Right renal pelvis (tissue), 4 donors: ENCODE results near the gene SLC6A3. TPM values are rescaled to one million over a fixed set of nuclear protein-coding genes. Genes with fewer than 3 reads are reported as not detected.
"Not testable (repeated sequence)": the region's sequence is repeated elsewhere in the genome, so short reads cannot be mapped to it uniquely, and the experiment has no call there.

ENCODE experiments used
- DNase-seq, 4 donors: peaks; one replicate each; pipeline ENCODE4 v3.0.0-alpha.2; 2013; ENCODE audit warnings: low read depth in 4 of 4, low spot score in 3 of 4, missing footprints in 1 of 4
- polyA plus RNA-seq, 4 donors: library from polyadenylated mRNA; unstranded; fragments of 120-200 nt; gene quantifications; one replicate each; pipeline ENCODE4 v1.2.1, GENCODE V29; 2013; ENCODE audit not compliant: insufficient read length in 4 of 4

The SLC6A3 gene
- polyA plus RNA-seq, 4 donors = 0.41 to 0.64 (median 0.62) TPM

- no peak for DNase-seq
Observed at GRCh38 chr5:1465966-1466471, 20.8 kb upstream of the SLC6A3 start.

DNA sequence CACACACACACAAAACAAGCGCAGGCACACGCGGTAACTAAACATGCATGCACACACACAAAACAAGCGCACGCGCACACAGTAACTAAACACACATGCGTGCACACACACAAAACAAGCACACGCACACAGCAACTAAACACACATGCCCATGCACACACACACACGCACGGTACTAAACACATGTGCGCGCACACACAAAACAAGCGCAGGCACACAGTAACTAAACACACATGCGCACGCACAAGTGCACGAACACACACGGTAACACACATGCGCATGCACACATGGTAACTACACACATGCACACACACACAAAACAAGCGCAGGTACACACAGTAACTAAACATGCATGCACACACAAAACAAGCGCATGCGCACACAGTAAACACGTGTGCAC lies 19.9 kb upstream of the SLC6A3 start:
- no peak for DNase-seq

- DNase-seq = no peak
Observed at GRCh38 chr5:1464511-1464910, 19.3 kb upstream of the SLC6A3 start.

DNA sequence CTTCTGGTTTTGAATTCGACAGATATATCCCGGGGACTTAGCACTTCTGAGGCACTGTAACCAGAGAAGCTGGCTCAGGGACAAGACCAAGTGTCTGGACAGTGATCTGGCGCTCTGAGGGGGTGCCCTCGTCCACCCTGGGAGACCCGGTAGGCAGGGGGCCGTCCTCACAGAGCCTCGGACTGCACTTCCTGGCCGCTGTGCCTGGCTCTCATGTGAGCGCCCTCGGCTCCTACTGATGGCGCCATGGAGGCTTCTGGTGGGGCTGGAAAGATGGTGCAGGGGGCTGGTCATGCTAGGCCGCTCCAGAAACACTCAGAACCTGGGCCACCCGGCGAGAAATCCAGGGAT lies 18.8 kb upstream of the SLC6A3 start:
- DNase-seq = no peak

DNA sequence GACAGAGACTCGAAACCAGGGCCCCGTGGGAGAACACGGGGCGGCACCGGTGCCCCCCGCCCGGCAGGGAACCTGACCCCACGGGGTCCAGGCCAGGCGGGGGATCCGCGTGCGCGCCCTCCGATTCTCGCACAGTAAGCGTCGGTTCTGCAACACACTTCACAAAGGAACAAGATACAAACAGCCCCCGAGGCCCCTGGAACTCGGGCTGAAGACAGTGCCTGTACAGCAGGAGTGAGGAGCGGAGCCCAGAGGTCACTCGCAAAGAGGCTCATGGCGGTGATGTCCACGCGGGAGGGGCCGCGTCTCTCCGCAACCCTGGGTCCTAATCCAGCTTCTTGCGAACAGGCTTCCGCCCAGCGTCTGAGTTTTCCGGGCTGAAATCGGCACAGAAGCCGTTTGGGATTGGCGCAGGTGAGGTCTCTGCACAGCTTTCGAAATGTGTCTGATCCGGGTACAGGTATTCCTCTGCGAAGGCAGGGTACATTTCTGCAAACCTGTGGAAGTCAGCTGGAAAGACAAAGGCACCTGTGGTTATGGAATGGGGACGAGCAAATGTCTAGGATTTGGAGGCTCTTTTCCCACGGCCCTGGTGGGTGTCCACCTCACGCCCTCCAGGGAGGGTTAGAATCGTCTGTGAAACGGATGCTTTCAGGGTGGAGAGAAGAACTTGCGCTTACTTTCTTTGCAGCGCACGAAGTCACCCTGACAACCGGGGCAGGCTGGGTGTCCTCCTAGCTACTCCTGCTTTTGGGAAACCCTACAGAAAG lies 18.3 kb upstream of the SLC6A3 start:
- DNase-seq = no peak

DNA sequence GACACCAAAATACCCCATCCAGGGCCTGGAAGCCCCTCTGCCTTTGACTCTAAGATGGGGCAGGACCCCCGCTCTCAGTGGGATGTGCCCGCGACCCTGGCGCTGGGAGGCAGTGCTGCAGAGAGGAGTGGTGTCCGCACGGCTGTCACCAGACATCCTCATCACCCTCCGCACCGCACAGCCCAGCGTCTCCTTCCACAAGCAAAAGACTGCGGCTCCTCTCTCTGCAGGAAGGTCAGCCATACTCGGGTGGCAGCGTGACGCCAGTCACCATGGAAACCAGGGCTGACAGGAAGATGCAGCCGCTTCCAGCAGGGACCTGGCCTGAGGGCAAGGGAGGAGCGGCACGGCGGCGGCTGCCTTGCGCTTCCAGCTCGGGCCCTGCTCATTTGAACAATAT lies 17.1 kb upstream of the SLC6A3 start:
- DNase-seq = no peak

DNA sequence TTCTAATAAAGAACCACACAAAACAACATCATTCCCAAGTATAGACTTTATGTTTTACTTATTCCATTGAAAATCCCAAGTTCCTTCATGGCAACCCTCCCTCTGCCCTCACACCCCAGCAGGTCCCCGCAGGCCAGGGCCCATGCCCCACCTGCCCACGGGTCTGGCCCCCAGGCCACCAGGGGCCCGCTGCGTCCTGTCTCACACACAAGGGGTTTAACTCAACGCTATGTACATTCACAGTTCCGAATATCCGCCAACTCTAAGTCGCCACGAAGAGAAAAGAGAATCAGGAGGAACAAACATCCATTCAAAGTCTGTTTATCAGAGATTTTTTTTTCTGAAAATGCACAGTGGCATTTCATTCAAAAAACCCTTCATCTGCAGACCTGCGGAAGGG lies 16.2 kb upstream of the SLC6A3 start:
- DNase-seq = no peak

GRCh38 chr5:1460054-1460682 lies 14.9 kb upstream of the SLC6A3 start:
- DNase-seq = no peak

DNA sequence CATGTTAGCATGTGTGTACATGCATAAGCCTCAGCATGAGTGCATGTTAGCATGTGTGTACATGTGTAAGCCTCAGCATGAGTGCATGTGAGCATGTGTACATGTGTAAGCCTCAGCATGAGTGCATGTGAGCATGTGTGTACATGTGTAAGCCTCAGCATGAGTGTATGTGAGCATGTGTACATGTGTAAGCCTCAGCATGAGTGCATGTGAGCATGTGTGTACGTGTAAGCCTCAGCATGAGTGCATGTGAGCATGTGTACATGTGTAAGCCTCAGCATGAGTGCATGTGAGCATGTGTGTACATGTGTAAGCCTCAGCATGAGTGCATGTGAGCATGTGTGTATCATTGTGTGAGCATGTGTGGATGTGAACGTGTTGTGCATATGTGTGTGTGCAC lies 14.2 kb upstream of the SLC6A3 start:
- not testable (repeated sequence) for DNase-seq

- DNase-seq = not testable (repeated sequence)
Observed at GRCh38 chr5:1456110-1456881, 11.1 kb upstream of the SLC6A3 start.

DNA sequence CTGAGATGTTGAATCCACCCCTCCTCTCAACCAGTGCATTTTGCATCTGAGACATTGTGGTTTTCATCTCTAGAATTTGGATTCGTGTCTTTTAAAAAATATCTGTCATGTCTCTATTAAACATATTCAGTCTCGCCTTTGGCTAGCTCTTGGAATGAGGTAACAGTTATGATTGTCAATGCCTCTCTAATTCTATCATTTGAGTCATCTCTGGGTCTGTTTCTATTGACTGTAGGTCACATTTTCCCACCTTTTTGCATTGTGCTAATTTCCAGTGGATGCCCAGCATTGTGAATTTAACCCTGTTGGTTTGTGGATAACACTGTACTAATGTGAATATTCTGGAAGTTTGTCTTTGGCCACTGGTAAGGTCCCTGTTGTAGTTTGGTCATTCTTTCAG lies 8.4 kb upstream of the SLC6A3 start:
- DNase-seq = no peak

DNA sequence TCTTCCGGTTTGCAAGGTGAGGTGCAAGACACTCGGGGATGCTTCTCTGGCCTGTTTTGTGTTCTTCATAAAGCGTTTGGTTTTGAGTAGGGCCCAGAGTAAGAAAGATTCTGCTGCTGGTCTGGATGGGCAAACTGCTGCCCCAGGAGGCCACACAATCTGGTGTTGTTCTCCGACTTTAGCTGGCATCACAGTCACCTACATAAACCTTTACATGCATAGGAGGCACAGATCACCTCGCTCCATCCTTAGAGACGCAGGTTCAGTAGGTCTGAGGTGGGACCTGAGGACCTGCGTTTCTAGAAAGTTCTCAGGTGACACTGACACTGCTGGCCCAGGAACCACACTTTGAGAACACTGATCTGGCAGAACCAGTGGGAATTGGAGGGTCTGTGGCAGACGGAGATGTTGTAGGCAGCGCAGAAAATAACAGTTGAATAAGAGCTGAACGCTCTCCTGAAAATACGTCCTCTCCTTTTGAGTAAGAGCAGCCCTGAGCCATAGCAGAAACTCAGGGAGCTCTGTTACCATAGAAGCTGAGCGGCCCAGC lies 3.9 kb upstream of the SLC6A3 start:
- no peak for DNase-seq

- no peak for DNase-seq
Observed at GRCh38 chr5:1448511-1449011, 3.3 kb upstream of the SLC6A3 start.

DNA sequence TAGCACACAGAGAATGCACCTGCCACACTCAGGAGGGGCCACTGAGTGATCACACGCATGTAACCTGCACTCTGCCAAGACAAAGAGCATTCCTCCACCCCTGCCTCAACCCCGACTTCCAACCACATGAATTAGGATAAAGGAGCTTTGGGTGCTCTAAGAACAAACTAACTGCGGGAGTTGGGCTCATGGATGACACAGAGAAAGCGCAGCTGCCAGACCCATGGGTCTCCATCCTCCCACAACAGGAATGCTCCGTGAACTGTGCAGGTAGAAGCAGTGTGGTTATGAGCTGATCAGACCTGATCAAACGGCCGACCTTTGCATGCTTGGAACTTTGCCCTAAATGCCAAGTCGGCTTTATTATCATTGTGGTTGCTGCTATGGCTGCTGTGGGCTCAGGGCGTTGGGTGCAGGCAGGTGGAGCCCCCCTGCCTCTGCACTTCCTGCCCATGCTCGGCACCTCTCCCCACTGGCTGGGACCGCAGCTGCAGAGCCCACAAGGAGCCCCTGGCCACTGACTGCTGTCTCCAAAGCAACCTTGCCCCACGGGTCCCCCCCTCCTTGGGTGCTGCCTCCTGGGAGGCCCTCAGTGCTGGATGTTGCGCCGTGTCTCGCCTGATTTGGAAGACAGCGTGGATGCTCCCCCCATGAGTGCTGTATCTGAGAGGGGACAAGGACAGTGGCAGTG lies 2.6 kb upstream of the SLC6A3 start:
- no peak for DNase-seq

DNA sequence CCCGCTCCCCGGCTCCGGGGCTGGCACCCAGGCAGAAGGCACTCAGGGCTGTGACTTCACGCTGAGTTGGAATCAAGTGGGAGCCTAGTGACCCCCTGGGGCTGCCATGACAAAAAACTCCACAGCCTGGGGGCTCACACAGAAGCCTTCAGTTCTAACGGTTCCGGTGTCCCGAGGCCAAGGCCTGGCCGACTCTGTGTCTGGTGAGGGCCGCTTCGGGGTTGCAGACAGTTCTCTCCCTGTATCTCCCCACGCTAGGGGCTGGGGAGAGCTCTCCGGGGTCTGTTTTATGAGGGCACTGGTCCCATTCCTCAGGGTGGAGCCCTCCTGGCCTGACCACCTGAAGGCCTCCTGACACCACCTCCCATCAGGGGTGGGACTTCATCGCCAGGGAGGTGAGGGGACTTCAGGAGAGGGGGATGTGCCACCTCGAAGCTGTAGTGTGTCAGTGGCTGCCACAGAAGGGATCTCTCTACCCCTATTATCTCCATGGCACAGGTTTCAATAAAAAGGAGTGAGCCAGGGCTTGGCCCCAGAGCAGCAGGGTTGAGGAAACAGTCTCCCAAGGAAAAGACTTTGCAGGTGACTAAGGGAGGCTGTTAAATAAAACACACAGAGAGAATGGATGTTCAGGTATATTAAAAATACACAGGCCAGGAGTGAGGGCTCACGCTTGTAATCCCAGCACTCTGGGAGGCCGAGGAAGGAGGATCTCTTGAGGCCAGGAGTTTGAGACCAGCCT lies 1.5 kb upstream of the SLC6A3 start:
- DNase-seq = no peak

- DNase-seq = no peak
Observed at GRCh38 chr5:1445689-1446601, 705 bp upstream of the SLC6A3 start.

DNA sequence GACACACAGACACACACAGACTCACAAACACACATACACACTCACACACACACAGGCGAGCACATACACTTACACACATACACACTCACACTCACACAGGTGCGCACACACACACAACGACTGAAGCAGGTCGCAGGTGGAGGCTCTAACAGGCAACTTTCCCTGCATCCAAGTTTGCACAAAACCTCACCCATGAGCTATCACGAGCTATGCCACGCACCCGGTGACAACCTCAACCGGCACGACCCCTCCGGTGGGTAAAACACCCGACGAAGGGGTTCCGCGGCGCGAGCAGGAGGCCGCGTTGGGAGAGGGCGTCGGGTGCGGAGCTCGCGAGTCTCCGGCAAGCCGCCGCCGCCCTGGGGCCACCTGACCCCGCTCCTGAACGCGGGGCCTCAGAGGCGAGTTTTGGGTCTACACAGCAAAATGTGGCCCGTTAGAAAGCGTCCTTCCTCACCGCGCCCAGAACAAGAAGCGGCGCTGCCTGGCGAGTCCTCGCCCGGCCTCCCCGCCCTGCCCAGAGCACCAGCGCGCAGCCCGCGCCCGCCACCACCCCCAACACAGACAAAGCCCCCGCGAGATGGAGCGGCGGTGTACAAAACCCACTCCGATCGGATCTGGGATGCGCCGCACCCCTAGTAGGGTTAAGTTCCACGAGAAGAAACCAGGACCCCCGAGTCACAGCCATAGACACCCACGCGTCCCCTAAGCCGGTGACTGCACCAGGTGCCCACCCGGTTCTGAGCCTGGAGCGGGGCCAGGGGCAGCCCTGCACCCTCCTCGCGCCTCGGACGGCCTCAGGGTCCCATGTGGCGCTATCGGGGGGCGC lies 665 bp downstream of the SLC6A3 start:
- no peak for DNase-seq

GRCh38 chr5:1443991-1444360 lies 1.3 kb downstream of the SLC6A3 start:
- DNase-seq = no peak
